ENCODE data around the gene MARS1. TPM values are rescaled to one million over a fixed set of nuclear protein-coding genes. Genes with fewer than 3 reads are reported as not detected.
A peak's percentile ranks its signal among the peaks of the same experiment; 100 is the strongest.

MARS1 gene
- total and polyA plus RNA-seq, 2 experiments from 2014 or later, result 117 to 147 TPM

DNA sequence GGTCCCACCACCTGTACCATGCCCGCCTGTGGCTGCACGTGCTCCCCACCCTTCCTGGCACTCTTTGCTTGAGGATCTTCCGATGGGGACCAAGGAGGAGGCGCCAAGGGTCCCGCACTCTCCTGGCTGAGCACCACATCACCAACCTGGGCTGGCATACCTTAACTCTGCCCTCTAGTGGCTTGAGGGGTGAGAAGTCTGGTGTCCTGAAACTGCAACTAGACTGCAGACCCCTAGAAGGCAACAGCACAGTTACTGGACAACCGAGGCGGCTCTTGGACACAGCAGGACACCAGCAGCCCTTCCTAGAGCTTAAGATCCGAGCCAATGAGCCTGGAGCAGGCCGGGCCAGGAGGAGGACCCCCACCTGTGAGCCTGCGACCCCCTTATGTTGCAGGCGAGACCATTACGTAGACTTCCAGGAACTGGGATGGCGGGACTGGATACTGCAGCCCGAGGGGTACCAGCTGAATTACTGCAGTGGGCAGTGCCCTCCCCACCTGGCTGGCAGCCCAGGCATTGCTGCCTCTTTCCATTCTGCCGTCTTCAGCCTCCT is 31.6 kb upstream of the MARS1 start:
- Histone ChIP-seq H3K27me3 (no peaks in the 10 kb centered on the region), H3K9me3 (ENCODE audit: low read depth) (no peaks in the 10 kb centered on the region), H3K79me2 (no peaks in the 10 kb centered on the region), H3K4me2 (peak overlapping the region; percentile 65), H3K27ac (no peak overlapping the region), H3K4me3 (no peak overlapping the region), H3K9me2 (replicated peaks; ENCODE audit: insufficient read depth) (no peaks in the 10 kb centered on the region), H3K4me1 (ENCODE audit: insufficient read depth) (peaks cover 41% of the 10 kb centered on the region), H3K36me3 (replicated peaks; ENCODE audit: insufficient read depth, low read depth) (no peaks in the 10 kb centered on the region), H2AFZ (no peak overlapping the region), H4K20me1 (ENCODE audit: insufficient read depth, poor library complexity, severe bottlenecking) (no peaks in the 10 kb centered on the region)
- TF ChIP-seq EZH2phosphoT487 (IDR thresholded peaks at IDR 0.05; ENCODE audit: low read depth, severe bottlenecking, unreplicated experiment), result no peak
- TF ChIP-seq, protein P1, sequence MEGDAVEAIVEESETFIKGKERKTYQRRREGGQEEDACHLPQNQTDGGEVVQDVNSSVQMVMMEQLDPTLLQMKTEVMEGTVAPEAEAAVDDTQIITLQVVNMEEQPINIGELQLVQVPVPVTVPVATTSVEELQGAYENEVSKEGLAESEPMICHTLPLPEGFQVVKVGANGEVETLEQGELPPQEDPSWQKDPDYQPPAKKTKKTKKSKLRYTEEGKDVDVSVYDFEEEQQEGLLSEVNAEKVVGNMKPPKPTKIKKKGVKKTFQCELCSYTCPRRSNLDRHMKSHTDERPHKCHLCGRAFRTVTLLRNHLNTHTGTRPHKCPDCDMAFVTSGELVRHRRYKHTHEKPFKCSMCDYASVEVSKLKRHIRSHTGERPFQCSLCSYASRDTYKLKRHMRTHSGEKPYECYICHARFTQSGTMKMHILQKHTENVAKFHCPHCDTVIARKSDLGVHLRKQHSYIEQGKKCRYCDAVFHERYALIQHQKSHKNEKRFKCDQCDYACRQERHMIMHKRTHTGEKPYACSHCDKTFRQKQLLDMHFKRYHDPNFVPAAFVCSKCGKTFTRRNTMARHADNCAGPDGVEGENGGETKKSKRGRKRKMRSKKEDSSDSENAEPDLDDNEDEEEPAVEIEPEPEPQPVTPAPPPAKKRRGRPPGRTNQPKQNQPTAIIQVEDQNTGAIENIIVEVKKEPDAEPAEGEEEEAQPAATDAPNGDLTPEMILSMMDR (IDR thresholded peaks at IDR 0.05; ENCODE audit: poor library complexity), result peak; percentile 63
- TF ChIP-seq EZH2 (IDR thresholded peaks at IDR 0.05; ENCODE audit: borderline replicate concordance), result no peak
- DNase-seq (ENCODE audit: low spot score), result peak; percentile 79
- WGBS (ENCODE audit: low lambda C conversion rate, missing lambda C conversion rate), result 46% methylated on average over 15 of the region's 15 CpGs

- Histone ChIP-seq H3K27me3 (no peaks in the 10 kb centered on the region), H2AFZ (no peak overlapping the region), H3K9me2 (replicated peaks; ENCODE audit: insufficient read depth) (no peaks in the 10 kb centered on the region), H3K4me2 (no peak overlapping the region), H3K4me3 (no peak overlapping the region), H3K36me3 (replicated peaks; ENCODE audit: insufficient read depth, low read depth) (no peaks in the 10 kb centered on the region), H3K27ac (peak overlapping the region; percentile 80), H4K20me1 (ENCODE audit: insufficient read depth, poor library complexity, severe bottlenecking) (no peaks in the 10 kb centered on the region), H3K4me1 (ENCODE audit: insufficient read depth) (peaks cover 36% of the 10 kb centered on the region), H3K79me2 (no peaks in the 10 kb centered on the region), H3K9me3 (ENCODE audit: low read depth) (no peaks in the 10 kb centered on the region)
- WGBS (ENCODE audit: low lambda C conversion rate, missing lambda C conversion rate), result 93% methylated on average over 6 of the region's 6 CpGs
- DNase-seq (ENCODE audit: low spot score), result no peak
- TF ChIP-seq EZH2phosphoT487 (IDR thresholded peaks at IDR 0.05; ENCODE audit: low read depth, severe bottlenecking, unreplicated experiment), result no peak
- TF ChIP-seq, protein P1 (IDR thresholded peaks at IDR 0.05; ENCODE audit: poor library complexity), result no peak
- TF ChIP-seq EZH2 (IDR thresholded peaks at IDR 0.05; ENCODE audit: borderline replicate concordance), result no peak
These were observed 31.0 kb upstream of the MARS1 start for GRCh38 chr12:57456737-57457490.

- Histone ChIP-seq H3K4me2 (peak overlapping the region; percentile 86), H2AFZ (peak overlapping the region; percentile 1), H3K27me3 (no peaks in the 10 kb centered on the region), H3K9me3 (ENCODE audit: low read depth) (no peaks in the 10 kb centered on the region), H3K9me2 (replicated peaks; ENCODE audit: insufficient read depth) (no peaks in the 10 kb centered on the region), H3K79me2 (no peaks in the 10 kb centered on the region), H3K27ac (peak overlapping the region; percentile 80), H3K36me3 (replicated peaks; ENCODE audit: insufficient read depth, low read depth) (no peaks in the 10 kb centered on the region), H3K4me1 (ENCODE audit: insufficient read depth) (peaks cover 28% of the 10 kb centered on the region), H3K4me3 (no peak overlapping the region), H4K20me1 (ENCODE audit: insufficient read depth, poor library complexity, severe bottlenecking) (no peaks in the 10 kb centered on the region)
- no peak for DNase-seq (ENCODE audit: low spot score)
- WGBS (ENCODE audit: low lambda C conversion rate, missing lambda C conversion rate), result 19% methylated on average over 3 of the region's 3 CpGs
- TF ChIP-seq EZH2phosphoT487 (IDR thresholded peaks at IDR 0.05; ENCODE audit: low read depth, severe bottlenecking, unreplicated experiment) (no peak), EZH2 (IDR thresholded peaks at IDR 0.05; ENCODE audit: borderline replicate concordance) (no peak)
- TF ChIP-seq, protein P1 (IDR thresholded peaks at IDR 0.05; ENCODE audit: poor library complexity), result no peak
These were observed 29.2 kb upstream of the MARS1 start for GRCh38 chr12:57458665-57459054.

Data from hepatocyte (in vitro differentiated cells).